HG02571 (cell line): ENCODE data around the gene WBP1L.

Experiments used
- ATAC-seq: cut with Tn5 transposase; IDR thresholded peaks from one replicate; pipeline ENCODE4 v1.9.1; 2021; ENCODE audit warnings: mild to moderate bottlenecking, moderate library complexity; ENCODE audit not compliant: unreplicated experiment

The WBP1L gene

DNA sequence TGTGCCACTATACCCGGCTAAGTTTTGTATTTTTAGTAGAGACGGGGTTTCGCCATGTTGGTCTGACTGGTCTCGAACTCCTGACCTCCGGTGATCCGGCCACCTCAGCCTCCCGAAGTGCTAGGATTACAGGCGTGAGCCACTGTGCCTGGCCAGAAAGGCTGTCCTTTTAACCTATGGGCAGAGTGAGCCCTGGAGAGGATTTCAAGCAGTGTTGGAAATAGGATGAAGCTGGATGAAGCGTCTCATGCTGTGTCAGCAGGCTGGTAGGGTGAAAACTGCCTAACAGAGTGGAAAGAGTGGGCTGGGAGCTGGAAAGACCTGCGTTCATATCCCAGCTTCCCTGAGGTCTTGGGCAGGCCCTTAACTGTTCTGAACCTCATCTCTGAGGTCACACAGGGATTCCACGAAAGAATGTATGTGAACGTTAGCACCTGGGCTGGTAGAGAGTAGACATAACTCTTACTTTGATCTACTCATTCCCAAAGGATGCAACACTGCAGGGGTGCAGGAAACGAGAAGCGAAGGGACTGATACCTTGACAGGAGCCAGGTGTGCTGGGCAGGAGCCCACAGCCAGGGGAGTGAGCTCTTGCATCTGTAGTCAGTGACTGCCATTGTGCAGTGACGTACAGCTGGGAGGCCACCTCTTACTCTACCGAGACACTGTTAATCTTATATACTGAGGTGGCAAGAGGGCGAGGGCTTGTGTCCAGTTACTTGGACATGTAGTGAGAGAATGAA lies 34.1 kb downstream of the WBP1L start:
- ATAC-seq, result no peak

DNA sequence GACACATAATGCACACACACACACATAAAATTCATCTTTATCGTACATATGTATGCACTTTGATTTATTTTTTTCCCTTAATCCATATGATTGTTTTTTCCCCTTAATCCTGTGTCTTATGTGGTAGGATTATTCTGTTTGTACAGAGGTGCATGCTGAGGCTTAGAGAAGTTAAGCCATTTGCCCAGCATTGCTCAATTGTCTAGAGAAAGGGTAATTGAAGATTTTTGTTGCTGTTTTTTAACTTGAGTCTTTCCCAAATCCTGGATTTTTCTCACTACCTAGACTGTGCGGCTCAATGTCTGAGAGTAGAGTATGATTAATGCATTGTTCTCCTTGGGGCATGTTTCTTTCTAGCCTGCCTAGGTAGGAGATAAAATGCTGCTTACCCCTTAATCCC lies 35.0 kb downstream of the WBP1L start:
- ATAC-seq, result no peak

DNA sequence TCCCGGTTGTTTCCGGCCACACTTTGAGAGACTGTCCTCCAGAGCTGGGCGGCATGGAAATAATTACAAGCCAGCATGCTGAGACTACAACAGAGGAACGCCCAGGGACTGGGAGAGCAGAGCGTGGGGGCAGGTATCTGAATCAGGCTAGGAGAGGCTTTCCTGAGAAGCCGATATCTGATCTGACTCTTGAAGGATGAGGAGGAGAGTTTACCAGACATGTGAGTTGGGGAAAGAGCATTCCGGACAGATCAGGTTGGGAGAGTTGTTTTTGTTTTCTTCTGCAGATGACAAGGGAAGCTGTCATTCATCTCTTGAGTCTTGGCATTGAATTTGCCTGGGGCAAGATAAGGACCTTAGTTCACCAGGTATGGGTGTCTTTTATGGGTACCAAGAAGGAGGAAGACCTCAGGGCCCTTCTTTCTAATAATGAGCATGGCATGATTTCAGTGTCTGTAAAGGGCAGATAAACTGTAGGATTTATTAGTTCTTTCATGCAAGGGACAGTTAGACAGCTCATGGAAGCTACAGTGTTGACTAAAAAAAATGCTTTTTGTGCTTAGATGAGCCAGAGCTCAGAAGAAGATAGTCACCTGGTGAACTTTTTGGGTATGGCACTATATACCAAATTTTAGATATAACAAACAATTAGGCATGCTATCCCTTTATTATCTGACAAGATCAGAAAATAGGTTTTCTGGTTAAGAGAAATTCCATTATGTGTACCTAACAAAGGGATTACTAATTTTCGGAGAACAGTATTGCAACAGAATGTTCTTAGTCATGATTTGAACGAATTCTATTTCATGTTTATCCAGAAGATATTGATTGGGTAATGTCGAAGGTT lies 36.2 kb downstream of the WBP1L start:
- ATAC-seq, result no peak

DNA sequence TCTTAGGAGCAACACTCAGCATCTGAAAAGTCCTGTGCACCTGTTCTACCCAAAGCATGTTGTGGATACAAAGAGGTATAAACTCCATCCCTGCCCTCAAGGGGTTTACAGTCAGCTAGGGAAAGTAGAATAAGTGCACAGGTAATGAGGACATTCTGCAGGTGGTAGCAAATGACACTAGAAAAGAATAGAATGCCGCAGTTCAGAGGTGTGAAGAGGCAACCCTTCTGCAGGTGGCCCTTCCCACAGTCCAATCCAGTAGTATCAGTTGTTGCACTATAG lies 36.7 kb downstream of the WBP1L start:
- no peak for ATAC-seq

DNA sequence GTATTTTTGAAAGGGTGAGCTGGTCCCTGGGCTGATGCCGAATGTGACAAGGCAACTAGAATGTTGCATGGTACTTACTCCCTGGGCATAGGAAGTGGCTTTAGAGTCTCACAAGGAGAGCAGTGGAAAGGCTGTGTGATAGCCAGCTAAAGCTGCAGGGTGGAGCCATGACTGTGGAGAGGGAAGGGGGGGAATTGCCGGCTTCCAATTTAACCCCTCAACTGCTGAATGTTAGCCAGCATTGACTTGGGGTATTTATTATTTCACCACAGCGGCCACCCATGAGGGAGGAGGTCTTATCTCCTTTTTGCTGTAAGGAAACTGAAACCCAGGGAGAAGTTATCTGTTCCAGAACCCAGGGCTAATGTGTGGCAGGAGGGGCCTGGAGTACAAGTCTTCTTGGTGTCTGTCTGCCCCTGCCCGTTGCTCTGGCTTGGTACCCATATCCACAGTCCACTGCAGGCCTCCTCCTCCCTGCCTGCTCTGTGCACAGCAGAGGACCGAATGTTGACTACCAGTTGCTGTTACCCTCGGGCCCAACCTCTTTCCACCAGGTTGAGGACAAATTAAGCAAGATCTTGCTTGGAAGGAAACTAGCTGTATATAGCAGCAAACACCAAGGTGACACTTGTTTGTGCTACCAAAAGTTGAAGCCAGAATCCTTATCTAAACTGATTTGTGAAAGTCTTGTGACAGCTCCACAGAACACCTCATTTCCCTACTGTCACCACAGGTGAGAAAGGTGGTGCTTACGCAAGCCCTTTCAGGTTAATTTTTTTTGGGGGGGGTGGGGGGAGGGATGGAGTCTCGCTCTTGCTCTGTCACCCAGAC lies 37.6 kb downstream of the WBP1L start:
- no peak for ATAC-seq

- ATAC-seq, result no peak
These were observed 38.3 kb downstream of the WBP1L start for GRCh38 chr10:102781921-102782557.

DNA sequence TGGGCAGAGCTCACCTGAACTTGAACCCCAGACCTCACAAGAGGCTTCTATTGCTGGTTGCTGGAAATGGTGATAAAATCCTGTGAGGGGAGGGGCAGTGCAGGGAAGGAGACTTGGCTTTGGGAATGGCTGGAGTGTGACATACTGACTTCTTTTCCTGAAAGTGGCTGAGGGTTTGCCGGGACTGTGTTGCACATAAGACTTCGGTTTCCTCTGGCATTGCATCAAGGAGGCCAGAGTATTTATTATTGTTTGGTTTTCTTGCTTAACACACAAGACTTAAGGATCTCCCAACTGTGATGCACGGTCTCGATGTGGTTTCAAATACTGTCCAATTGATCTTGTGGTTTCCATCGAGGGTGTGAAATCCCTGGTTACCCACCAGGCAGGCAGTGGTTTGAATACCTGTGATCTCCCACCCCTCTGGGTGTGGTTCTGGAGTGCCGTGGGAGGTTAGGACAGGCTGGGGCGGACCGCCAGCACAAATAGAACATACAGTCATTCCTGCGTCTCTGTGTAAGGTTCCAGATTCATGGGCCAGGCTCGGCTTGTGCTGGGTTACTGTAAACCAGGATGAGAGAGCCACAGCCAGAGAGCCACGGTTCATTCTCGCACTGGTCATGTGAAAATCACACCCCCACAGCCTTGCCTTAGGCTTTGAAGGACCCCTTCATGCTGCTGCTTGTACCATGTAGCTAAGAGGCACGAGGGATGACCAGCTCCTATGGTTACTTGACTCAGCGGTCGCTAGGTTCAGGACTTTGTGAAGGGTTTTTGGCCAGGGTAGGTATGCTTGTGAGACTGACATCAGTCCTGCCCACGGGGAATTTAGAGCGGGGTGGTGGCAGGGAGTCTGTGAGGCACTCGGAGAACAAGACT lies 39.2 kb downstream of the WBP1L start:
- no peak for ATAC-seq

DNA sequence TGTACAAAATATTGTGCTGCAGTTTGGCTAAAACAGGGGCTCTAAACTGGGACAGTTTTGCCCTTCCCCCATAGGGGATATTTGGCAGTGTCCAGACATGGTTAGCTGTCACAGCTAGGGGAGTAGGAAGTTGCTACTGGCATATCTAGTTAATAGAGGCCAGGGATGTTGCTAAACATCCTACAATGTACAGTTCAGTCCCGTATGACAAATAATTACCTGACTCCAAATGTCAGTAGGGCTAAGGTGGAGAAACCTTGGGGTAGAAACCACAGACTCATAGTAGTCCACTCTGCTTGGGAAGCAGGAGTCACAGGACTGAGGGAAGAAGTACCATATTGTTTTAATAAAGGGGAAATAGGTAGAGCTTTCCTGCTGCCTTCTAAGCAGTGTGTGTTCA lies 39.8 kb downstream of the WBP1L start:
- no peak for ATAC-seq

- no peak for ATAC-seq
These were observed 42.1 kb downstream of the WBP1L start for GRCh38 chr10:102785818-102786217.

DNA sequence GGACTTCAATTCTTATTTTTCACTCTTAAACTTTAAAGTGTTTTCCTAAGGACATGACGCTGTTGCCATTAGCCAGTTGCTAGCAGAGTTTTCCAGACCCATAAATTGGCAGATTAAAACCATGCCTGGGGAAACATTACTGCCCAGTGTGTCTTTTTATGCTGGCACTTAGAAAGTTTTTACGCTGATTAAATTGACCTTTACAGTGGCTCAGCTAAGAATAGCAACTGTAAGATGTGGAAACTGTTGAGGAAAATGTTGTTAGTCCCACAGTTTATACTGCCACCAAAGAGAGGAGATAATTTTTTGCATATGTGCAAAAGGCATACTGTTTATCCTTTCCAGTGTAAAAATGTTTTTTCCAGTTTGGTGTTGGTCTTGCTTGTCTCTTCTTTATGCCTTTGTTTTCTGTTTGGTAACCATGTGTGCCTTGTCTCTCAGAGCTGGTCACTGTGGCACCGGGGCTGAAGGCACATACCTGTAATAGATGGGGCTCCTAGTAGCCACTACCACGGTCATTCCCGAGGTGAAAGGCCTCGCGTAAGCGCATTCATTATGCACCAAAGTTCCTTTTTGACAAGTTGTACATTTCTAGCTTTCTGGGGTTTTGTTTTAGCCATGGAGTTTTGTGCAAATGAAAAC lies 48.1 kb downstream of the WBP1L start:
- no peak for ATAC-seq

DNA sequence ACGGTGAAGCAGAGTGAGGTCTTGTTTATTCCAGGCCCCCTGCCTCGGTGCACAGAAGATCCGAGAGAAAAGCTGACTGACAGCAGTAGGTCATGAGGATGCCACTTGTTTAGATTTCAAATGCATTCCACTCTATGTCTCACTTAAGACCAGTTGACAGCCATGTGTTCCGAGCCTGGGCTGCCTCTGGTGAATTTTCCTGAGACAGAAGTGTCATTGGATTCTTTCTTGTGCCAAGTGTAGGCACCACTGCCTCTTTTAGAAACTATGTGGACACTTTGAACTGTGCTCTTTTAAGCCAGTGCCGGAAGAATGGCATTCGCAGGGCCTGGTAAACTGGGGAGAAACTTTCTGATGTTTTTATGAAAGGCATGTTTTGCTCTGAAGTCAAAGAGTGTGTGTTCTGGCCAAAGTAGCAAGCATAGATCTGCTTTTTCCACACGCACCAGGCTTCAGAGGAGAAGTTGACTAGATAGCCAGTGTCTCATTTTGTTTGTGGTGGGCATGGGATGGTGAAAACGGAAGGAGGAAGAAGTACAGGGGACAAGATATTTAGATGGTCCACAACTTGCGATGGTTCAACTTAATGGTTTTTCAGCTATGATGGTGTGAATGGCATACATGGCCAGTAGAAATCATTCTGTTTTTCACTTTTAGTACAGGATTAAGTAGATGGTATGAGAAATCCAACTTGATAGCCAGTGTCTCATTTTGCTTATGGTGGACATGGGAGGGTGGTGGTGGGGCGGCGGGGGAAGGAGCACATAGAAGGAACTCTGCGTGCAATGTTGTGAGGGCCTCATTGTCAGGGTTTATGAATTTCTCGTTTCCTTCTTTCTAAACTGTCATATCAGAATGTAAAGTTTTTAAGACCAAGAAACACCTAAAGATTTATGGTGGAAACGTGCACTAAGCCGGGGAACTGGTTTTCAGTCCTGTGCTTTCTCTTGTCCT lies 52.0 kb downstream of the WBP1L start:
- peak; percentile 8 for ATAC-seq

- ATAC-seq, result peak; percentile 94
These were observed 52.8 kb downstream of the WBP1L start for GRCh38 chr10:102796407-102797176.

DNA sequence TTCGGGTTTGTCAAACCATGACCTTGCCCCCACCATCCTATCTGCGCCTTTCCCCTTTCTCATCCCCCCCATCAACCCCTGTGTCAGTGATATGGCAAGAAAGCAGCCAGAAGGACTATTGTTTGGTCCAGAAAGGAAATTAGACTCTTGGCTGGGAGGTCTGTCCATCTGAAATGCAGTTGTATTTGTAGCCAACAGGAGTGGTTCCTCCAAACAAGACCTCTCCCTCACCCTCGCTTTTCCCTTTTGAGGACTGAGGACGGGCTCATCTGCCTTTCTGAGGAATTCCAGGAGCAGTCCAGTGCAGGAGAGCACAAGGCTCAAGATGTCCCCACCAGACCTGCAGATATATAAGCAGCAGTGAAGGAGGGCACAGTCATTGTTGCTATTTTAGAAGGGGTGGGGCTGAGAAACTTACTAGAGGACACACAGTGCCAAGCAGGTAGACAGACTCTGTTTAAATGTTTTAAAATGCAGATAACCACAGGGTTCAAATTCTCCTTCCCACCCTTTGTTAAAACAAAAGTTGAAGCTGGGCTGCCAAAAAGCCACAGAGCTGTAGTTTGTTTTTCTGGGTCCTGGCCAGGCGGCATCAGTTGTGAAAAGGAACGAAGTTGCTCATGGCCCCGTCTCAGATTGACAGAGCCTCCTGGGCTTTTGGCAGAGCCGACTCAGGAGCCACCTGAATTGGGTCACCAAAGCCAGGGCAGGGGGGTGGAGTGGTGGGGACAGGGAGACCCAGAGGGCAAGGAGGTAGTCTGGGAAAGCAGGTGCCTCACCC lies 56.1 kb downstream of the WBP1L start:
- no peak for ATAC-seq

DNA sequence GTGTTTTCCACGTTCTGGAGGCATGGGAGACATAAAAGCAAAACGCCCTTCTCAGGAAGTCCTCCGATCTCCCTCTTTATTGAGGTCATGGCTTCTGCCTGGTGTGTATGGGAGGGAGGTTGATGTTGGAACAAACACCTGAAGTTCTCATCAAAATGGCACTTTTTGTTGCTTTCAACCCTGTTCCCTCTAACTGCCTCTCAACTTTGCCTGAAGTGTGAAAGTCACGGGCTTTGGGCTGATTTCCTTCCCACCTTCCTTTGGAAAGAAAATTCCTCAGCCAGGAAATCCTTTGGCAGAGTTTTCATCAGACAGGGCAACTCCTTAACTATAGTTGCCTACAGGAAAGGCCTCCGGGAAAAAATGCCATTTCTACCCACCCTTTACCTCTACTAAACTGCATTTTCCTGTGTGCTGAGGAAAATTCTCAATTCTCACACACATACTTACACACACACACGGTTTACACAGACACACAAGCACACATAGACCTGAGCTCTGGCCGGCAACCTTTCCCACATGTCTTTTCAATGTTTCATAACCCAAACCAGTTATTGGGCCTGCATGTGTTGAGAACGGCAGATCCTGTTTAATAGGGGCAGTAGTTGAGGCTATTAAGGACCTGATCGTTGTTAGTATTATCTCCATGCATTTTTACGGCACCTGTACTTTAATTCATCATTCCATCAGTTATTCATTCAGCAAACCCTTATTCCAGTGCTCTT lies 57.0 kb downstream of the WBP1L start:
- ATAC-seq, result no peak

DNA sequence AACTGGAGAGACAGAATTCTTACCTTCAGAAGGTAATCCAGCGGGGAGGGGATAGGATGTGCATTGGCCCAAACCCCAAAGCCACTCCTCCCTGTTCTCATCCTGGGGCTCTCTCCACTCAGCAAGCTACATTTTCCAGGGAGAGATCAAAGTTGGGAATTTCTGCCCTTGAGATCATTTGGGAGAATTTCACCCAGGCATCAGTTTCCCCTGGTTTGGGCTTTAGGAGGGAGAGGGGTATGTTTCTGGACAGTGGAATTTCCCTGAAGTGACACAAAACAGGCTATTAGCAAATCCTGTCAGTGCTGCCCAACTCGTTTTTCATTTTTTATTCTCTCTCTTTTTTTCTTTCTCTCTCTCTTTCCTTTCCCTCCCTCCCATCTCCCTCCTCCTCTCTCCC lies 57.7 kb downstream of the WBP1L start:
- ATAC-seq, result no peak

- ATAC-seq, result no peak
These were observed 58.2 kb downstream of the WBP1L start for GRCh38 chr10:102801978-102802377.
